GM12891 (cell line): ENCODE results near the gene CHPF.

ENCODE experiments used
- POLR2A ChIP-seq: IDR thresholded peaks from 2 replicates; pipeline ENCODE4 v1.6.1; 2011; ENCODE audit warnings: low read depth, low read length, control low read depth
- POLR2AphosphoS5 ChIP-seq: IDR thresholded peaks from 2 replicates; pipeline ENCODE4 v1.6.1; 2011; ENCODE audit warnings: low read depth, low read length, control low read depth
- TAF1 ChIP-seq: IDR thresholded peaks from 2 replicates; pipeline ENCODE4 v1.6.1; 2011; ENCODE audit warnings: low read depth, low read length, control low read depth

DNA sequence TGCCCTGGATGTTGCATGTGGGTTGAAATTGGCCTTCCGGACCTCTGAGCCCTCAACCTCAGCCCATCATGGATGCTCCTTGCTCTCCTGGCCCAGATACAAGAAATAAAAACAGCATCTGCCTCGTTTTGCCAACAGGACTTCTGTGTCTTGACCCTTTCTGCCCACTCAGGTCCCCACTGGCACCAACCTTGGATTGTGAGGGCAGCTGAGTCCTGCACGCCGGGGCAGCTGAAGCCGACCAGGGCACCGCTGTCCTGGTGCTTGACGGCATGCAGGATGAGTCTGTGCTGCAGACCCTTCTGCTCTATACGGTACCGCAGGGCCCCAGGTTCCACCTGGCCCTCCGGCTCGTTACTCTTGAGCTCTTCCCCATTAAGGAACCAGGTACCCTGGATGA is 23.0 kb upstream of the CHPF start:
- TF ChIP-seq POLR2AphosphoS5 (no peak), POLR2A (no peak), TAF1 (no peak)
